HFFc6 (cell line): ENCODE measurements around the gene SKA1. TPM values are rescaled to one million over a fixed set of nuclear protein-coding genes. Genes with fewer than 3 reads are reported as not detected.
"Not testable (repeated sequence)": the region's sequence is repeated elsewhere in the genome, so short reads cannot be mapped to it uniquely, and the experiment has no call there.

Source experiments
- DNase-seq: peaks from one replicate; pipeline ENCODE4 v3.0.0-alpha.2; 2018
- H3K27ac Mint-ChIP-seq: 2 replicates; pipeline ENCODE4 v1.8.0; 2020; ENCODE audit warnings: mild to moderate bottlenecking, mixed read lengths
- H3K27me3 Mint-ChIP-seq: 2 replicates; pipeline ENCODE4 v1.8.0; 2021; ENCODE audit warnings: mild to moderate bottlenecking, moderate library complexity, mixed read lengths; ENCODE audit not compliant: insufficient read depth
- H3K36me3 Mint-ChIP-seq: 2 replicates; pipeline ENCODE4 v1.8.0; 2021; ENCODE audit warnings: low read depth, mixed read lengths
- H3K4me1 Mint-ChIP-seq: 2 replicates; pipeline ENCODE4 v1.8.0; 2020; ENCODE audit warnings: low read depth, mixed read lengths
- H3K4me3 Mint-ChIP-seq: 2 replicates; pipeline ENCODE4 v1.8.0; 2020; ENCODE audit warnings: mild to moderate bottlenecking, moderate library complexity, mixed read lengths
- H3K9me3 Mint-ChIP-seq: 2 replicates; pipeline ENCODE4 v1.8.0; 2020; ENCODE audit warnings: mild to moderate bottlenecking, mixed read lengths
- CTCF ChIP-seq: fragments of 200-600 bp; sonication (generic); IDR thresholded peaks from 2 replicates; pipeline ENCODE4 v1.5.0; 2021; ENCODE audit warnings: antibody characterized with exemption, mild to moderate bottlenecking
- total RNA-seq, 6 experiments: library from RNA; stranded (reverse); fragmentation: NEBNext Ultra II Directional; extraction: Animal tissue kit (Norgen Biotek cat#: 25700); gene quantifications; 2 replicates in 1 of 6; 3 replicates in 5 of 6; pipeline ENCODE4 v1.2.3, GENCODE V29; 2021

Gene SKA1
- total RNA-seq, 6 experiments from 2014 or later: 8.2 to 18.0 (median 15.7) TPM

DNA sequence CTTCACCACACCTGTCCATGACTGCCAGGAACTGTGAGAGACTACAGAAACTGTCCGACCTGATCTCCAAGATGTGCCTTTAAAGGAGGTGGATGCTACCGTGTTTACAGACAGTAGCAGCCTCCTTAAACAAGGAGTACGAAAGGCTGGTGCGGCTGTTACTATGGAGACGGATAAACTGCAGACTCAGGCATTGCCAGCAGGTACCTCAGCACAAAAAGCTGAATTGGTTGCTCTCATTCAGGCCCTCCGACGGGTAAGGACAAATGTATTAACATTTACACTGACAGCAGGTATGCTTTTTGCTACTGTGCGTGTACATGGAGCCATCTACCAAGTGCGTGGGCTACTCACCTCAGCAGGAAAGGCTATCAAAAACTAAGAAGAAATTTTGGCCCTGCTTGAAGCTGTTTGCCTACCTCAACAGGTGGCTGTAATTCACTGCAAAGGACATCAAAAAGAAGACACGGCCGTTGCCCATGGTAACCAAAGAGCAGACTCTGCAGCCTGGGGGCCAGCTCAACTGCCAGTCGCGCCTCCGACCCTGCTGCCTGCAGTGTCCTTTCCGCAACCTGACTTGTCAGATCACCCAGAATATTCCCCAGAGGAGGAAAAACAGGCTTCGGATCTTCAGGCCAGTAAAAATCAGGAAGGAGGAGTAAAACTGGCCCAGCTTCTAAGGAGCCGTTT lies 30.9 kb downstream of the SKA1 start:
- Mint-ChIP-seq H3K9me3 (no peaks in the 10 kb centered on the region), H3K4me1 (no peaks in the 10 kb centered on the region), H3K27ac (no peak overlapping the region)

GRCh38 chr18:50409236-50409635 lies 34.4 kb downstream of the SKA1 start:
- Mint-ChIP-seq H3K9me3 (no peaks in the 10 kb centered on the region), H3K27ac (no peak overlapping the region), H3K36me3 (no peaks in the 10 kb centered on the region), H3K4me3 (no peak overlapping the region), H3K4me1 (no peaks in the 10 kb centered on the region), H3K27me3 (peaks cover 14% of the 10 kb centered on the region)
- TF ChIP-seq CTCF: no peak
- DNase-seq: no peak

More for the DNA sequence above, 30.9 kb downstream of the SKA1 start:
- Mint-ChIP-seq H3K36me3 (no peaks in the 10 kb centered on the region), H3K4me3 (no peak overlapping the region), H3K27me3 (peaks cover 34% of the 10 kb centered on the region)
- TF ChIP-seq CTCF: no peak
- no peak for DNase-seq

DNA sequence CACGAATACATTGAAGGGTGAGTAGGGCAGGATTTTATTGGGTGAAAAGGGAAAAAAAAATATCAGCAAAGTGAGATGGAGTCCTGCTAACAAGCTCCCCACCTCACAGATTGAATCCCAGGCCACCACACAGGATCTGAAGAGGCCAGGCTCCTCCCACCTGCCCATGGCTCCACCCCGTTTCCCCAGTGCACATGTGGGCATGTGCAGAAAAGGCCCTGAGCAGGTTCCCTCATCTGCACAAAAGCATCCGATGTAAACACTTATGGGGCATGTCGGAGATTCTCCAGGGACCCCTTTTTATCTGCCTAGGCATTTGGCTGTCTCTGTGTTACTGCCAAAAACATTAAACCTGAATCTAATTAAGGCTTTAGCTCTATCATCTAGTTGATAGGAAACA lies 35.2 kb downstream of the SKA1 start:
- no peak overlapping the region for H3K27ac Mint-ChIP-seq
- no peaks in the 10 kb centered on the region for H3K9me3 Mint-ChIP-seq
- peaks cover 12% of the 10 kb centered on the region for H3K27me3 Mint-ChIP-seq
- no peaks in the 10 kb centered on the region for H3K4me1 Mint-ChIP-seq
- H3K4me3 Mint-ChIP-seq: no peak overlapping the region
- DNase-seq: no peak
- H3K36me3 Mint-ChIP-seq: no peaks in the 10 kb centered on the region
- no peak for TF ChIP-seq CTCF

DNA sequence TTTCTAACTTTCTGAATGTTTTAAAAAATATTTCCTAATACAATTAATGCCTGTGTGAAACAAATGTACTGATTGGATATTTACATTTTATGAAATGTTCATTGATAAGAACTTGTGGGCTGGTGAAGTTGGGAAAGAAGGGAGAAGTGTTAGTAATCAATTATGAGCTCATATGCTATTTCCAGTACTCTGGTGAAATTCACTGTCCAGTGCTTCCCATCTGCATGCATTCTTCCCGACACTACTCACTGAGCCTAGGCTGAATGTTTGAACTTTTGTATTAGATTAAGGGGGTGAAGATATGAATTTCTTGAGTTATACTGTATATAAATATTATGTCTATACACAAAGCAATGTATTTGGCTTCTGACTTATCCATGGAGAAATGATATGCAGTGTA lies 36.0 kb downstream of the SKA1 start:
- Mint-ChIP-seq H3K4me3 (no peak overlapping the region), H3K4me1 (no peaks in the 10 kb centered on the region), H3K27ac (no peak overlapping the region), H3K36me3 (no peaks in the 10 kb centered on the region), H3K9me3 (no peaks in the 10 kb centered on the region), H3K27me3 (peaks cover 9% of the 10 kb centered on the region)
- no peak for TF ChIP-seq CTCF
- peak; percentile 4 for DNase-seq

GRCh38 chr18:50416832-50417231 lies 42.0 kb downstream of the SKA1 start:
- not testable (repeated sequence) for H3K4me3 Mint-ChIP-seq, H3K9me3 Mint-ChIP-seq, H3K36me3 Mint-ChIP-seq, DNase-seq, H3K27me3 Mint-ChIP-seq, H3K4me1 Mint-ChIP-seq, H3K27ac Mint-ChIP-seq

GRCh38 chr18:50417705-50418104 lies 42.9 kb downstream of the SKA1 start:
- H3K27ac Mint-ChIP-seq, DNase-seq, H3K36me3 Mint-ChIP-seq, H3K27me3 Mint-ChIP-seq, H3K4me1 Mint-ChIP-seq, H3K9me3 Mint-ChIP-seq, H3K4me3 Mint-ChIP-seq: not testable (repeated sequence)
